HEK293 (cell line): ENCODE data around the gene SLK.

ENCODE experiments used
- FEZF1 ChIP-seq: fragments of 450-650 bp; formaldehyde crosslinking; IDR thresholded peaks from 2 replicates; pipeline ENCODE4 v1.5.1; 2016; ENCODE audit warnings: missing biosample characterization, missing genetic modification characterization
- KLF8 ChIP-seq: fragments of 450-650 bp; formaldehyde crosslinking; IDR thresholded peaks from 2 replicates; pipeline ENCODE4 v1.5.1; 2016; ENCODE audit warnings: missing biosample characterization, missing genetic modification characterization
- MZF1 ChIP-seq: fragments of 450-650 bp; formaldehyde crosslinking; IDR thresholded peaks from 2 replicates; pipeline ENCODE4 v1.5.1; 2017; ENCODE audit warnings: missing biosample characterization, missing genetic modification characterization, borderline replicate concordance
- ZBTB21 ChIP-seq: fragments of 450-650 bp; formaldehyde crosslinking; IDR thresholded peaks from 2 replicates; pipeline ENCODE4 v1.5.1; 2017; ENCODE audit warnings: missing biosample characterization, missing genetic modification characterization
- ZNF155 ChIP-seq: fragments of 450-650 bp; formaldehyde crosslinking; IDR thresholded peaks from 2 replicates; pipeline ENCODE4 v1.5.1; 2016; ENCODE audit warnings: missing biosample characterization, missing genetic modification characterization
- ZNF266 ChIP-seq: fragments of 450-650 bp; formaldehyde crosslinking; IDR thresholded peaks from 2 replicates; pipeline ENCODE4 v1.5.1; 2016; ENCODE audit warnings: missing biosample characterization, missing genetic modification characterization, low read depth
- ZNF416 ChIP-seq: fragments of 450-650 bp; formaldehyde crosslinking; IDR thresholded peaks from 2 replicates; pipeline ENCODE4 v1.5.1; 2016; ENCODE audit warnings: missing biosample characterization, missing genetic modification characterization
- ZNF423 ChIP-seq: fragments of 450-650 bp; formaldehyde crosslinking; IDR thresholded peaks from 2 replicates; pipeline ENCODE4 v1.5.1; 2016; ENCODE audit warnings: missing biosample characterization, missing genetic modification characterization
- ZNF501 ChIP-seq: fragments of 450-650 bp; formaldehyde crosslinking; IDR thresholded peaks from 2 replicates; pipeline ENCODE4 v1.5.1; 2016; ENCODE audit warnings: missing biosample characterization, missing genetic modification characterization
- ZNF707 ChIP-seq: fragments of 450-650 bp; formaldehyde crosslinking; IDR thresholded peaks from 2 replicates; pipeline ENCODE4 v1.5.1; 2016; ENCODE audit warnings: missing biosample characterization, missing genetic modification characterization
- ZNF776 ChIP-seq: fragments of 450-650 bp; formaldehyde crosslinking; IDR thresholded peaks from 2 replicates; pipeline ENCODE4 v1.5.0; 2017; ENCODE audit warnings: missing biosample characterization, missing genetic modification characterization, borderline replicate concordance
- ZNF792 ChIP-seq: fragments of 450-650 bp; formaldehyde crosslinking; IDR thresholded peaks from 2 replicates; pipeline ENCODE4 v1.5.1; 2016; ENCODE audit warnings: missing biosample characterization, missing genetic modification characterization
- ZNF843 ChIP-seq: fragments of 450-650 bp; formaldehyde crosslinking; IDR thresholded peaks from 2 replicates; pipeline ENCODE4 v1.5.1; 2016; ENCODE audit warnings: missing biosample characterization, missing genetic modification characterization
- TF ChIP-seq, protein P1 (sequence below): fragments of 450-650 bp; formaldehyde crosslinking; IDR thresholded peaks from 2 replicates; pipeline ENCODE4 v1.5.1; 2016; ENCODE audit warnings: missing biosample characterization, missing genetic modification characterization
- TF ChIP-seq, protein P2 (sequence below): fragments of 450-650 bp; formaldehyde crosslinking; IDR thresholded peaks from 2 replicates; pipeline ENCODE4 v1.5.1; 2016; ENCODE audit warnings: missing biosample characterization, missing genetic modification characterization, borderline replicate concordance
- TF ChIP-seq, protein P3 (sequence below): fragments of 450-650 bp; formaldehyde crosslinking; IDR thresholded peaks from 2 replicates; pipeline ENCODE4 v1.5.1; 2016; ENCODE audit warnings: missing biosample characterization, missing genetic modification characterization
- TF ChIP-seq, protein P4 (sequence below): fragments of 450-650 bp; formaldehyde crosslinking; IDR thresholded peaks from 2 replicates; pipeline ENCODE4 v1.5.1; 2016; ENCODE audit warnings: missing biosample characterization, missing genetic modification characterization
- TF ChIP-seq, protein P5 (sequence below): fragments of 450-650 bp; formaldehyde crosslinking; IDR thresholded peaks from 2 replicates; pipeline ENCODE4 v1.5.1; 2016; ENCODE audit warnings: missing biosample characterization, missing genetic modification characterization
- TF ChIP-seq, protein P6 (sequence below): fragments of 450-650 bp; formaldehyde crosslinking; IDR thresholded peaks from 2 replicates; pipeline ENCODE4 v1.5.0; 2017; ENCODE audit warnings: missing biosample characterization, missing genetic modification characterization, borderline replicate concordance
- TF ChIP-seq, protein P7 (sequence below): fragments of 450-650 bp; formaldehyde crosslinking; conservative IDR thresholded peaks from 2 replicates; pipeline ENCODE4 v1.5.1; 2016; ENCODE audit warnings: low read depth, missing biosample characterization, missing genetic modification characterization

SLK gene

DNA sequence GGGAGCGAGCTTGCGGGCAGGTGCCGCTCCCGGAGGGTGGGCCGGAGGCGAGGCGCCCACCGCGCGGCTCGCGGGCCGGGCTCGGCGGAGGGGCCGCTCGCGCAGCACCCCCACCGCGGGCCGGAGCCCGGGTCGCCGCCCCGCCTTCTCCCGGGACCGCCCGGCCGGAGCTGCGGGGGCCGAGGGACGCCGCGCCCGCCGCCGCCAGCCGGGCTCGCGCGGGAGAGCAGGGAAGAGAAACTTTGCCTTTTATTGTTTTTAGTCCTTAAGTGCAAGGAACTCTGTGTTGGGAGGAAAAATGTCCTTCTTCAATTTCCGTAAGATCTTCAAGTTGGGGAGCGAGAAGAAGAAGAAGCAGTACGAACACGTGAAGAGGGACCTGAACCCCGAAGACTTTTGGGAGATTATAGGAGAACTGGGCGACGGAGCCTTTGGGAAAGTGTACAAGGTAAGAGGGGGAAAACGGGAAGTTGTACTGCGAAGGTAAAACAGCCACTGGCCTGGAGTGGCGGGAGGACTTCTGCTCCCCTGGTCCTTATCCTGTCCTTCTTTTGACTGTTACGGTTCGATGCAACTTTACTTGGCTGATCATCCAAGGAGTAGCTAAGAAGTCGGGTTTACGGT is 620 bp downstream of the SLK start (continued):
- TF ChIP-seq, protein P1, sequence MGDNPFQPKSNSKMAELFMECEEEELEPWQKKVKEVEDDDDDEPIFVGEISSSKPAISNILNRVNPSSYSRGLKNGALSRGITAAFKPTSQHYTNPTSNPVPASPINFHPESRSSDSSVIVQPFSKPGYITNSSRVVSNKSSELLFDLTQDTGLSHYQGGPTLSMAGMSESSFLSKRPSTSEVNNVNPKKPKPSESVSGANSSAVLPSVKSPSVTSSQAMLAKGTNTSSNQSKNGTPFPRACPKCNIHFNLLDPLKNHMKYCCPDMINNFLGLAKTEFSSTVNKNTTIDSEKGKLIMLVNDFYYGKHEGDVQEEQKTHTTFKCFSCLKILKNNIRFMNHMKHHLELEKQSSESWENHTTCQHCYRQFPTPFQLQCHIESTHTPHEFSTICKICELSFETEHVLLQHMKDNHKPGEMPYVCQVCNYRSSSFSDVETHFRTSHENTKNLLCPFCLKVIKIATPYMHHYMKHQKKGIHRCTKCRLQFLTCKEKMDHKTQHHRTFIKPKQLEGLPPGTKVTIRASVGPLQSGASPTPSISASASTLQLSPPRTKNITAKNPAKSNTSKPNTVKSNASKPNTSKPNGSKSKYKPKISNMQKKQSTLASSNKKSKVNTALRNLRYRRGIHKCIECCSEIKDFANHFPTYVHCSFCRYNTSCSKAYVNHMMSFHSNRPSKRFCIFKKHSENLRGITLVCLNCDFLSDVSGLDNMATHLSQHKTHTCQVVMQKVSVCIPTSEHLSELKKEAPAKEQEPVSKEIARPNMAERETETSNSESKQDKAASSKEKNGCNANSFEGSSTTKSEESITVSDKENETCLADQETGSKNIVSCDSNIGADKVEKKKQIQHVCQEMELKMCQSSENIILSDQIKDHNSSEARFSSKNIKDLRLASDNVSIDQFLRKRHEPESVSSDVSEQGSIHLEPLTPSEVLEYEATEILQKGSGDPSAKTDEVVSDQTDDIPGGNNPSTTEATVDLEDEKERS (tag by site-specific recombination), result no peak
- TF ChIP-seq ZNF776 (tag by site-specific recombination) (no peak), ZNF266 (tag by site-specific recombination) (no peak), MZF1 (tag by site-specific recombination) (0 out of 2 replicates have a peak, but pooled peaks have one; percentile 23), FEZF1 (tag by site-specific recombination) (no peak), ZNF707 (tag by site-specific recombination) (no peak), ZNF501 (0 out of 2 replicates have a peak, but pooled peaks have one; percentile 28), ZNF155 (tag by site-specific recombination) (no peak), ZNF843 (no peak), KLF8 (no peak), ZNF792 (no peak), ZNF423 (tag by site-specific recombination) (no peak), ZNF416 (tag by site-specific recombination) (no peak), ZBTB21 (tag by site-specific recombination) (no peak)
- TF ChIP-seq, protein P2, sequence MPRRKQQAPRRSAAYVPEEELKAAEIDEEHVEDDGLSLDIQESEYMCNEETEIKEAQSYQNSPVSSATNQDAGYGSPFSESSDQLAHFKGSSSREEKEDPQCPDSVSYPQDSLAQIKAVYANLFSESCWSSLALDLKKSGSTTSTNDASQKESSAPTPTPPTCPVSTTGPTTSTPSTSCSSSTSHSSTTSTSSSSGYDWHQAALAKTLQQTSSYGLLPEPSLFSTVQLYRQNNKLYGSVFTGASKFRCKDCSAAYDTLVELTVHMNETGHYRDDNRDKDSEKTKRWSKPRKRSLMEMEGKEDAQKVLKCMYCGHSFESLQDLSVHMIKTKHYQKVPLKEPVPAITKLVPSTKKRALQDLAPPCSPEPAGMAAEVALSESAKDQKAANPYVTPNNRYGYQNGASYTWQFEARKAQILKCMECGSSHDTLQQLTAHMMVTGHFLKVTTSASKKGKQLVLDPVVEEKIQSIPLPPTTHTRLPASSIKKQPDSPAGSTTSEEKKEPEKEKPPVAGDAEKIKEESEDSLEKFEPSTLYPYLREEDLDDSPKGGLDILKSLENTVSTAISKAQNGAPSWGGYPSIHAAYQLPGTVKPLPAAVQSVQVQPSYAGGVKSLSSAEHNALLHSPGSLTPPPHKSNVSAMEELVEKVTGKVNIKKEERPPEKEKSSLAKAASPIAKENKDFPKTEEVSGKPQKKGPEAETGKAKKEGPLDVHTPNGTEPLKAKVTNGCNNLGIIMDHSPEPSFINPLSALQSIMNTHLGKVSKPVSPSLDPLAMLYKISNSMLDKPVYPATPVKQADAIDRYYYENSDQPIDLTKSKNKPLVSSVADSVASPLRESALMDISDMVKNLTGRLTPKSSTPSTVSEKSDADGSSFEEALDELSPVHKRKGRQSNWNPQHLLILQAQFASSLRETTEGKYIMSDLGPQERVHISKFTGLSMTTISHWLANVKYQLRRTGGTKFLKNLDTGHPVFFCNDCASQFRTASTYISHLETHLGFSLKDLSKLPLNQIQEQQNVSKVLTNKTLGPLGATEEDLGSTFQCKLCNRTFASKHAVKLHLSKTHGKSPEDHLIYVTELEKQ (tag by site-specific recombination), result no peak
- TF ChIP-seq, protein P3, sequence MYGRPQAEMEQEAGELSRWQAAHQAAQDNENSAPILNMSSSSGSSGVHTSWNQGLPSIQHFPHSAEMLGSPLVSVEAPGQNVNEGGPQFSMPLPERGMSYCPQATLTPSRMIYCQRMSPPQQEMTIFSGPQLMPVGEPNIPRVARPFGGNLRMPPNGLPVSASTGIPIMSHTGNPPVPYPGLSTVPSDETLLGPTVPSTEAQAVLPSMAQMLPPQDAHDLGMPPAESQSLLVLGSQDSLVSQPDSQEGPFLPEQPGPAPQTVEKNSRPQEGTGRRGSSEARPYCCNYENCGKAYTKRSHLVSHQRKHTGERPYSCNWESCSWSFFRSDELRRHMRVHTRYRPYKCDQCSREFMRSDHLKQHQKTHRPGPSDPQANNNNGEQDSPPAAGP, result no peak
- TF ChIP-seq, protein P4, sequence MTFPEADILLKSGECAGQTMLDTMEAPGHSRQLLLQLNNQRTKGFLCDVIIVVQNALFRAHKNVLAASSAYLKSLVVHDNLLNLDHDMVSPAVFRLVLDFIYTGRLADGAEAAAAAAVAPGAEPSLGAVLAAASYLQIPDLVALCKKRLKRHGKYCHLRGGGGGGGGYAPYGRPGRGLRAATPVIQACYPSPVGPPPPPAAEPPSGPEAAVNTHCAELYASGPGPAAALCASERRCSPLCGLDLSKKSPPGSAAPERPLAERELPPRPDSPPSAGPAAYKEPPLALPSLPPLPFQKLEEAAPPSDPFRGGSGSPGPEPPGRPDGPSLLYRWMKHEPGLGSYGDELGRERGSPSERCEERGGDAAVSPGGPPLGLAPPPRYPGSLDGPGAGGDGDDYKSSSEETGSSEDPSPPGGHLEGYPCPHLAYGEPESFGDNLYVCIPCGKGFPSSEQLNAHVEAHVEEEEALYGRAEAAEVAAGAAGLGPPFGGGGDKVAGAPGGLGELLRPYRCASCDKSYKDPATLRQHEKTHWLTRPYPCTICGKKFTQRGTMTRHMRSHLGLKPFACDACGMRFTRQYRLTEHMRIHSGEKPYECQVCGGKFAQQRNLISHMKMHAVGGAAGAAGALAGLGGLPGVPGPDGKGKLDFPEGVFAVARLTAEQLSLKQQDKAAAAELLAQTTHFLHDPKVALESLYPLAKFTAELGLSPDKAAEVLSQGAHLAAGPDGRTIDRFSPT, result no peak
- TF ChIP-seq, protein P5, sequence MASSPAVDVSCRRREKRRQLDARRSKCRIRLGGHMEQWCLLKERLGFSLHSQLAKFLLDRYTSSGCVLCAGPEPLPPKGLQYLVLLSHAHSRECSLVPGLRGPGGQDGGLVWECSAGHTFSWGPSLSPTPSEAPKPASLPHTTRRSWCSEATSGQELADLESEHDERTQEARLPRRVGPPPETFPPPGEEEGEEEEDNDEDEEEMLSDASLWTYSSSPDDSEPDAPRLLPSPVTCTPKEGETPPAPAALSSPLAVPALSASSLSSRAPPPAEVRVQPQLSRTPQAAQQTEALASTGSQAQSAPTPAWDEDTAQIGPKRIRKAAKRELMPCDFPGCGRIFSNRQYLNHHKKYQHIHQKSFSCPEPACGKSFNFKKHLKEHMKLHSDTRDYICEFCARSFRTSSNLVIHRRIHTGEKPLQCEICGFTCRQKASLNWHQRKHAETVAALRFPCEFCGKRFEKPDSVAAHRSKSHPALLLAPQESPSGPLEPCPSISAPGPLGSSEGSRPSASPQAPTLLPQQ (tag by site-specific recombination), result no peak
- TF ChIP-seq, protein P6, sequence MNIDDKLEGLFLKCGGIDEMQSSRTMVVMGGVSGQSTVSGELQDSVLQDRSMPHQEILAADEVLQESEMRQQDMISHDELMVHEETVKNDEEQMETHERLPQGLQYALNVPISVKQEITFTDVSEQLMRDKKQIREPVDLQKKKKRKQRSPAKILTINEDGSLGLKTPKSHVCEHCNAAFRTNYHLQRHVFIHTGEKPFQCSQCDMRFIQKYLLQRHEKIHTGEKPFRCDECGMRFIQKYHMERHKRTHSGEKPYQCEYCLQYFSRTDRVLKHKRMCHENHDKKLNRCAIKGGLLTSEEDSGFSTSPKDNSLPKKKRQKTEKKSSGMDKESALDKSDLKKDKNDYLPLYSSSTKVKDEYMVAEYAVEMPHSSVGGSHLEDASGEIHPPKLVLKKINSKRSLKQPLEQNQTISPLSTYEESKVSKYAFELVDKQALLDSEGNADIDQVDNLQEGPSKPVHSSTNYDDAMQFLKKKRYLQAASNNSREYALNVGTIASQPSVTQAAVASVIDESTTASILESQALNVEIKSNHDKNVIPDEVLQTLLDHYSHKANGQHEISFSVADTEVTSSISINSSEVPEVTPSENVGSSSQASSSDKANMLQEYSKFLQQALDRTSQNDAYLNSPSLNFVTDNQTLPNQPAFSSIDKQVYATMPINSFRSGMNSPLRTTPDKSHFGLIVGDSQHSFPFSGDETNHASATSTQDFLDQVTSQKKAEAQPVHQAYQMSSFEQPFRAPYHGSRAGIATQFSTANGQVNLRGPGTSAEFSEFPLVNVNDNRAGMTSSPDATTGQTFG, result no peak
- TF ChIP-seq, protein P7, sequence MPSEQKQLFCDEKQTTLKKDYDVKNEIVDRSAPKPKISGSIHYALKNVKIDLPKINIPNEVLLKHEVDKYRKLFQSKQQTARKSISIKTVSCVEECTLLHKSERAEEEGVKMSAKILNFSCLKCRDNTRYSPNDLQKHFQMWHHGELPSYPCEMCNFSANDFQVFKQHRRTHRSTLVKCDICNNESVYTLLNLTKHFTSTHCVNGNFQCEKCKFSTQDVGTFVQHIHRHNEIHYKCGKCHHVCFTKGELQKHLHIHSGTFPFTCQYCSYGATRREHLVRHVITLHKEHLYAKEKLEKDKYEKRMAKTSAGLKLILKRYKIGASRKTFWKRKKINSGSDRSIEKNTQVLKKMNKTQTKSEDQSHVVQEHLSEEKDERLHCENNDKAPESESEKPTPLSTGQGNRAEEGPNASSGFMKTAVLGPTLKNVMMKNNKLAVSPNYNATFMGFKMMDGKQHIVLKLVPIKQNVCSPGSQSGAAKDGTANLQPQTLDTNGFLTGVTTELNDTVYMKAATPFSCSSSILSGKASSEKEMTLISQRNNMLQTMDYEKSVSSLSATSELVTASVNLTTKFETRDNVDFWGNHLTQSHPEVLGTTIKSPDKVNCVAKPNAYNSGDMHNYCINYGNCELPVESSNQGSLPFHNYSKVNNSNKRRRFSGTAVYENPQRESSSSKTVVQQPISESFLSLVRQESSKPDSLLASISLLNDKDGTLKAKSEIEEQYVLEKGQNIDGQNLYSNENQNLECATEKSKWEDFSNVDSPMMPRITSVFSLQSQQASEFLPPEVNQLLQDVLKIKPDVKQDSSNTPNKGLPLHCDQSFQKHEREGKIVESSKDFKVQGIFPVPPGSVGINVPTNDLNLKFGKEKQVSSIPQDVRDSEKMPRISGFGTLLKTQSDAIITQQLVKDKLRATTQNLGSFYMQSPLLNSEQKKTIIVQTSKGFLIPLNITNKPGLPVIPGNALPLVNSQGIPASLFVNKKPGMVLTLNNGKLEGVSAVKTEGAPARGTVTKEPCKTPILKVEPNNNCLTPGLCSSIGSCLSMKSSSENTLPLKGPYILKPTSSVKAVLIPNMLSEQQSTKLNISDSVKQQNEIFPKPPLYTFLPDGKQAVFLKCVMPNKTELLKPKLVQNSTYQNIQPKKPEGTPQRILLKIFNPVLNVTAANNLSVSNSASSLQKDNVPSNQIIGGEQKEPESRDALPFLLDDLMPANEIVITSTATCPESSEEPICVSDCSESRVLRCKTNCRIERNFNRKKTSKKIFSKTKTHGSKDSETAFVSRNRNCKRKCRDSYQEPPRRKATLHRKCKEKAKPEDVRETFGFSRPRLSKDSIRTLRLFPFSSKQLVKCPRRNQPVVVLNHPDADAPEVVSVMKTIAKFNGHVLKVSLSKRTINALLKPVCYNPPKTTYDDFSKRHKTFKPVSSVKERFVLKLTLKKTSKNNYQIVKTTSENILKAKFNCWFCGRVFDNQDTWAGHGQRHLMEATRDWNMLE (tag by site-specific recombination), result no peak
